Nucleus accumbens (tissue), 56 donors: Measurements from ENCODE around the gene GPANK1.

ENCODE experiments used
- DNase-seq, 56 donors: peaks; one replicate each; lab custom pipeline; 2025; lab: John Stamatoyannopoulos, UW

Gene GPANK1

DNA sequence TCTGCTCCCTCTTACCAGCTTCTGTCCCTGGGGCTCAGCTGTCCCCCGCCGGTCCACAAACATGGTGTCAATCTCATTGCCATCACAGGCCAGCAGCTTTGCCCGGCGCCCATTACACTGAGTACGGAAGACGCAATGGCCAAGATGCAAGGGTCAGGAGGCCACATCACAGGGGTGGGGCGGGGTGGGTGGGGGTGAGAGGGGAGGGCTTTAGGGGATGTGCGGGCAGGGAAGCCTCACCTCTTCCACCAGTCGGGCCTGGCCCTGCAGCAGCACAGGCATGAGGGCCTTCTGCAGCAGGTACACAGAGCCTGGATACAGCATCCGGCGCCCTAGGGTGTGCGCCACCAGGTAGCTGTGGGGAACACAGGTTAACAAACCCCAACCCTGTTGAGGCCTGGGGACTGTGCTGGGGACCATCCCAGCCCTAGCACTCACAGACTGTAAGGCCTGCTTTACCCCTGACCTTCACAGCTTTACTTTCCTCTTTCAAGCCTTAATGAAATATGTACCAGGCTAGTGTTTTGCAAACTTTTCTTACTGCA, 26.8 kb upstream of the GPANK1 start:
- no peak for DNase-seq

DNA sequence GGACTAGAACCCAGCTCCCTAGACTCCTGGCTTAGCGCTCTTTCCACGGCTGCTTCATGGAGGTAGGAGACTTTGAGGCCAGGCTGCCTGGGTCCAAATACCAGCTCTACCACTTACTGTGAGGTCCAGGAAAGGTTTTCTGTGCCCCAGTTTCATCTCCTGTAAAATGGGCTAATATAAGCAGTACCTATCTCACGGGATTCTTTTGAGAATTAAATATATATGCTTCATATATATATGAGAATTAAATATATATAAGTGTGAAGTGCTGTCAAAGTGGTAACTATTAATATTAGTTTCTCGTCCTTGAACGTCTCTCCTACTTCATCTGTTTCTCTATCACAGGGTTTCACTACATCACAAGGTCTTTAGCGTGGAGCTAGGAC, 26.3 kb upstream of the GPANK1 start:
- no peak for DNase-seq

DNA sequence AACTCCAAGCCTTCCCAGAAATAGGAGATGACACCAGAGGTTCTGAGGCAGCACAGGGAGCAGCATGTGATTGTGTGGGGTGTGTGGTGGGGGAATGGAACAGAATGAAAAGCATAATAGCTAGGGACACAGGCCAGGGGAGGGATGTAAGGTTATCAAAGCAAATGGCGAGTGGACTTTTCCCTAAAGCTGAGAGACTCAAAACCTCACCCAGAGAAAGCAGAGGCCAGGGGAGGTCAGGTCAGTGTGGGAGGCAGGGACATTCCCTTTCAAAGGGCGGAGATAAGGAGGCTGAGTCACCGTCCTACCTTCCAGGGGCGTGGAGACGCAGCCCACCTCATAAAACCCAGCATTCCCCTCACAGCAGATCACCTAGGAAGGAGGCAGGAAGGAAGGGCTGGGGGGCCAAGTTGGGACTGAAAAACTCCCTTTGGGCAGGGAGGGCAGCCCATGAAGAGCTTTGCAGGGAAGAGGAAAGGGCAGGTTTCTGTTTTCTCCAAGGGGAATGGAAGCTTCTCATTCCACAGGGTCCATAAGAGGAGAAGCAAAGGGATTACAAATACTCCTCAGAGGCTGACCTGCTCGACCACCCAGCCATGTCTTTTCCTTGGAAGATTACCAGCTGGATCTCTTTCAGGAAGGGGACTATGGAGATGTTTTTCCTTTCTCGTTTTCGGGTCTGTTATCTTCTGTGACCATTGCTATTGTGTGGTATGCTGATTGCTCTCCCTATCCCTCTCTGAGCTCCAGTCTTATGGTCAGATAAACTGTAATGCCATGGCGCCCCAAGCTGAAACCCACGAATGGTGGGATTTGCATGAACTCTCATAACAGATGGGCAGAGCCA, 25.7 kb upstream of the GPANK1 start:
- DNase-seq = peak in 13 of 56 donors; percentile 3 to 38 (median 15)

DNA sequence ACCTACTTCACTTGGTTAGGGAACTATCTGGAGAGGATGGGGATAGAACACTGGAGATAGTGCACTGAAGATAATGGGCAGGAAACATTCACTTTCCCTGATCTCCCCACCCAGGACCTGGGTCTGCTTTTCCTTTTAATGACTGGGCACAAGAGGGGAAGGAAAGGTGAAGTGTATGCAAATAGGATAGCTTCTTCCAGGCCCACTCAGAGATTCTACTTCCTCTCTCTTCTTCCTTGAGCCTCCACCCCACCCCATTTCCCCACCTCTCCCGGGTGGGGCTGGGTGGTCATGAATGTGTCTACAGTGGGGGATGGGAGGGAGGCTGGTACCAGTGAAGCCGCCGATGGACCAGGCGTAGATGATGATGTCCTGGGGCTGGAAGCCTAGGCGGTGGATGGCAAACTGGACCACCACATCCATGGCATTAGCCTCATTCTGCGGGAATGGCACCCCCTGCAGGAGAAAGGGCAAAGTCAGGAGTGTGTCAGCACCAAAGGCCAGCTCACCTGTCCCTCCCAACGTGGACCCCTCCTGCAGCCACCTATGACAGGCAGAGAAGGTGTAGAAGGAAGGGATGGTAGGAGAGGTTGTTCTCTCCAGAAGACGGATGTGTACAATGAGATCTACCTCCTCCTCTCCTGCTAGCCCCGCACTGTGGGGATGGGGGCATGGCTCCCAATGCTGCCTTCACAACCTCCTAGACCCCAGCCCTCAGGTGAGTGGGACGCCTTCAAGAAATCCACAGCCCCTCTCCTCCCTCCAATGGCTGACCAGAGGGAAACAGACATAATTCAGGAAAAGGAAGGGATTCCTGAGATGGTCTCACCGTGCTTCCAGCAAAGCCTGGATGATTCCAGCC, 24.7 kb upstream of the GPANK1 start:
- DNase-seq = peak in 1 of 56 donors; percentile 12

DNA sequence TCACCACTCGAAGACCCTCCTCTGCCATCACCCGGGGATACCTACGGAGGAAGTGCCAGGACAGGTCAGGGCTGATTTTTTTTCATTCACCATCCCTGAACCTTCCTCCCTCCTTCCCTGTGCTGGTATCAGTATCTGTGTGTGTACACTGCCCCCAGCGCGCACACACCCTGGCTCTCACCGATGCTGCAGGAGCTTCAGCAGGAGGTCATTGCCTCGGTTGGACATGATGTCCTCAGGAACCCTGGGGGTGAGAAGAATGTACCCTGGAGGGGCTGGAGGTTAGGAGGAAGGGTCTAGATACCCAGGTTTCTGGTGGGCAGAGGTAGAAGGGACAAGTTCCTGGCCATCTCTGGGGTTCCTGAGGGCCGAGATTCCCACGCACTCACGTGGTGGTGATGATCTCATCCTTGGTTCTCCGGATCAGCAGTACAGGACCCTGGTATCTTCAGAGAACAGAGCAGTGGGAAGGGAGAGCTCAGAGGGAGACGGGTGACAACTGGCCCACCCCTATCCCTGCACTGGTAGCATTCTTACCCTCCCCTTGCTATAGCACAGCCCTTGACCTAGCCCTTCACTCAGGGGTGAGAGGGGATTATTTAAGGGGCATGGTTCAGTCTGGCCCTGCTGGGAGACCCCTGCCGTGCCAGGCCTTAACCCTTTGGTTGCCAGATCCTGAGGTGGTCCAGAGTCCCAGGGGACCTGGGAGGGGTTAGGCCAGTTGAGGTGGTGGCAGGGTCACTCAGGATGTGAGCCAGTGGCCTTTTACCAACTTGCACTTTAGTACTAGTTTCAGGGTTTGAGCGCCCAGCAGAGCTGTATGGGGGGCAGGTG, 23.3 kb upstream of the GPANK1 start:
- no peak for DNase-seq

DNA sequence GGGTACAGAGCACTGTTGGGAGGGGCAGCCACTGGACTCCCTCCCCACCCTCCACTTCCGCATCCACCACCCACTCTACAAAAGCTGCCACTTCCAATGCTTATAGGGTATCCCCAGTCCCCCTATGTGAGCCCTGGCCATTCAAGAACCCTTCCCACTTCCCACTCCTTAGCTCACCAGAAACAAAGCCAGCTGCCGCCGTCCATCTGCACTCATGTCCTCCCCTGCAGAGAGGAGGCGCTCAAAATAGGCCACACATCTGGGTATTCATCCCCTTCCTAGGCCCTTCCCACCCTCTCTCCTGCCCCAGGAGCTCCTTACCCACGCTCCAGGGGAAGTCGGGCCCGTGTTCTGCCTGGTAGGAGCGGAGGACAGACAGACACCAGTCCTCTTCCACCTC, 22.5 kb upstream of the GPANK1 start:
- DNase-seq = no peak

DNA sequence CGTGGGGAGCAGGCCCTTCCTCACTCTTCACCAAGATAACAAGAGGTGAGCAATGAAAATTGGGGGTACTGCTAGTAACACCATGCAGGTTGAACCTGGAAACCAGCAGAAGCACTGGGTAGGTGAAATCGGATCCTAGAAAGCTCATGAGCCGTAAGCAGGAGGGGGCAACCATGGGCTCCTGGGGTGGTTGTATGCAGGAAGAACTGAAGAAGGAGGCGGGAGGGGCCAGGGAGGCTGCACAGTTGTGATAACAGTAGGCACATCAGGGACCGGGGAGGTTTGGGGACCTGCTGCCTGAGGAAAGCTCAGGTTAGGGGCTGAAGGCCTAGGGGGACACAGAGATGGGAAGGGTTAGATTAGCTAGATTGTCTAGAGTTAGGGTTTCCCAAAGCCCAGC, 21.7 kb upstream of the GPANK1 start:
- no peak for DNase-seq

DNA sequence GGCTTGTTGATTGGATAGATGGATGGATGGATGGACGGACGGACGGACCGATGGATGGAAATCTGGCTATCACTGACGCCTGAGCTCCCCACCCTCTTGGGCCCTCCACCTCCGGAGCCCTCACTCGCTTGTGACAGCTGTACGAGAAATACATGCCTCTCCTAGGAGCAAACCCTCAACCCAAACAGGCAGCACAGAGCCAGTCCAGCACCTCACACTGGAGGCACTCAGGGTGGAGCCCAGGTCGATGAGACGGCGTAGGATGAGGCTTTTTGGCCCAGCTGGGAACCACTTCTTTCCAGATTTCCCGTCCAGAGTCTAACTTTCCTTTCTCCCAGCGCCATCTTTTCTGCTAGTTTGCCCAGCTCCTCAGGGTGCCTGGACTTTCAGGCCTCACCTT, 18.8 kb upstream of the GPANK1 start:
- no peak for DNase-seq

DNA sequence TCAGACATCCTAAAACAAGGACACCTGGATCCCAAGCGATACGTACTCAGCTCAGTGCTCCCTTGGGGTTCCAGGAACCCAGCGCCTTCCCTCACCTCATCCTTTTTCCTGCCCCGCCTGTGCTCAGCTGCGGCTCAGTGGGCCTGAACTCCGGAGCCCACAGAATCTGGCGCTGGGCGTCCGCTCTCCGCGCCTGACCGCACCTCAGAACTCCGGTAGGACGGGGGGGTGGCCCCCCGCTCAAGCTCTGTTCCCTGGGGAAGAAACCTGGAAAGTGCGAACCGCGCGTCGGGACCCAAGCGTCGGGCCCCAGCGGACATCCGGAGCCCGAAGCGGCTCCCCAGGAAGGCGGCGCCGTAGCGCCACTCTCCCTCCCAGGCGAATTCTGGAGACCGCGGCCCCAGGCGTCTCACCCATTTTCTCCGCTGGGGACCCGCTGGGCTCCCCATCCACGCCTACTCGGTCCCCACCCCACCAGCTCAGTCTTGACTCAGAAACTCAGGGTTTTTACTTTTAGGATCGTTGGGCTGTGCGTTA, 16.4 kb upstream of the GPANK1 start:
- DNase-seq = peak in 10 of 56 donors; percentile 4 to 48 (median 18)

DNA sequence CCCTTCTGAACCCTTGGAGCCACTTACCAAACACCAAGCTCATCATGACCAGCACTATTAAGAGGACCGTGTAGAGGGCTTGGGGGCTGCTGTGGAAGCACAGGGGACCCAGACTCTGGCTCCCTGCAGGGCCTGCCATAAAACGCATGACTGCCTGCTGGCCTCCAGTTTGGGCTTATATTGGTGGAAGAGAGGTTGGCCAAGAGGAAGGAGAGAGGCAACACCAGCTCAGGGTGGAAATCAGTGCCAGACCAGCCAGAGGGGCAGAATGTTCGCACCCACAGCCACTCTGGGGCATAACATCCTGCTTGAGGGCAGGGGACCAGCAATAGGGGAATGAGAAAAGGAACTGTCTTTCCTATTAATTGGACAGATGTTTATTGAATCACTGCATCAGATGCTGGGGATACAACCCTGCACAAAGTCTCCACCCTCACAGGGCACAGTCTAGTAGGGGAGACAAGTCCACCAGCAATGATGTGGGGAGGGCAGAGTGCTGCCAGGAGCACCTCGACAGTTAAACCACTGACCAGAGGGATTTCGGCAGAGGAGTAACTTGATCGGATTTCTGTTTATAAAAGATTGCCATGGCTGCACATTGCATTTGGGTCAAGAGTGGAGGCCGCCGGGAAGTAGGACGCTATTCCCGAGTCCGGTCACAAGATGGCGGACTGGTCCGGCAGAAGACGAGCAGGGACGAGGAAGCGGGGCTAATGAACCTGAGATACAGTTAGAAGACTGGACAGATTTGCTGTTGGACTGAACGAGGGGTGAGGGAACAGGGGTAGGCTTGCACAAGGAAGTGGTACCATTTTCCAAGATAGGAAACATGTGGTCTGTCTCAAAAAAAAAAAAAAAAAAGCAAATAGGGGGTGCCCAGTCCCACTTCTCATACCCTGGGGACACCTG, 15.7 kb upstream of the GPANK1 start, which contains the start of gene LY6G5C:
Gene LY6G5C (minus strand): TSS at position 842 of the 909 bp plus-strand sequence. CDS start 694 bp downstream, at position 148.
- peak in 51 of 56 donors; percentile 6 to 84 (median 52) for DNase-seq

DNA sequence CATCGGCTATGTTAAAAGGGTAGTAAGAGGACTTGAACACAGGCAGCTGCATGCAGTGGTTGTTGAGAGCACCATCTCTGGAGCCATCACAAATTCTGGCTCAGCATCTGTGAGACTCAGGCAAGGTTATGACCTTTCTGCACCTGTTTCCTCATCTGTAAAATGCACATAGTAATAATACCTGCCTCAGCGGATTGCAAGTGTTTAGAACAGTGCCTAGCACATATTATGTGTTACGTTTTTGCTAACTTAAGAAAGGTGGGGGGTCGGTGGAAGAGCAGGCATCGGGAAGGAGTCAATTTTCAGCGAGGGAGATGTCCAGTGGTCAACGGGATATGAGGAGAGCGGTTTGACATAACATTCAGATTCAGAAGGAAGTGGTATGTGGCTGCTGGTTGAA, 13.2 kb upstream of the GPANK1 start:
- no peak for DNase-seq

DNA sequence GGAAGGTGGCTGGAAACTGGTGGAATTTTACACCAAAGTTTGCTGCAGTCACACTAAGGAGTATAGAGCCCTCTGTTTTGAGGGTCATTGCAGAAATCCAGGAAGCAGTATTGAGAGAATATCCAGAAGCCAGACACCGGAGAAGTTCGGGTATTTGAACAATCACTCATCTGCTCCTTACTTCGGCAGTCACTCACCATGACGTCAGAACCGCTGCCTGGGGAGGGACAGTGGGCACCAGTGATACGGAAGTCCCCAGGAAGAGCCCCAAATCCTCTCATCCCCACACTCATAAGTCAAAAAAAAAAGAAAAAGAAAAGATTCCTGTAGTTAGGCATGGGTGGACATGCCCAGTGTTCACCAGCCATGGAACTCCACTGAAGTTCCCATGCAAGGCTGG, 12.1 kb upstream of the GPANK1 start:
- DNase-seq = no peak

DNA sequence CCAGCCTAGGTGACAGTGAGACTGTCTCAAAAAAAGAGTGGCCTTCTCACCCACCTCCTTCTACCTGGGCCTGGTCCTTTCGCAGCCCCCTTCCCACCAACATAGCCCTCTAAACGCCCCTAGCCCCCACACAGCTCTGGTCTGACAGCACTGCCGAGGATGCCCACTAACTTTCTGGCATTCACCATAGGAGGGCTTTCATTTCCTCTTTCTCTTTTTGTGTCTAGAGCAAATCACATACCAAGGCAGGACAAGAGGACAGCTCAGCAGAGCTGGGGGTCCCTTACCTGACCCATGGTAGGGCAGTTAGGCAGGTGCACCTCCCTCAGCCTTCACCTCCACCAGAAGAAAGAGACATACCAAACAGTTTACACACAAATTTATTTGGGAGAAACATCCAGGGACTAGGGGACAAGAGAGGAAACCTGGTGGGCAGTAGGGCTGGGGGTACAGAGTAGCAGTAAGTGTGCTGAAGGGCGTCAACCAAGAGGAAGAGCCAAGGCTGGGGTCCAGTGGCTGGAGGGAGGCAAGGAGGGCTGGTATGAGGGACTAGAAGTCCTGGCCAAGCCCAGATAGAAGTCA, 11.6 kb upstream of the GPANK1 start:
- DNase-seq = no peak

DNA sequence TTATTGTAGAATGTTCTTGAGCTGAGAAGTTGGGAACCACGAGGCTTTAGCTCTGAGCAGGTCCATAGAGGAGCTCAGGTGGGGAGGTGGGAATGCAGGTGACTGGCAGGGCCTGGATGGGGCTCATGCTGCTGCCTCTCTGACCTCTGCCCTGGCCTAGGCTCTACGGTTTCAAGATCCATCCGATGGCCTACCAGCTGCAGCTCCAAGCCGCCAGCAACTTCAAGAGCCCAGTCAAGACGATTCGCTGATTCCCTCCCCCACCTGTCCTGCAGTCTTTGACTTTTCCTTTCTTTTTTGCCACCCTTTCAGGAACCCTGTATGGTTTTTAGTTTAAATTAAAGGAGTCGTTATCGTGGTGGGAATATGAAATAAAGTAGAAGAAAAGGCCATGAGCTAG, 4.9 kb upstream of the GPANK1 start, which contains the start of gene LY6G5B:
Gene LY6G5B (plus strand): TSS at position 301 of the 400 bp plus-strand sequence. CDS start 975 bp downstream, outside the sequence.
- no peak for DNase-seq

DNA sequence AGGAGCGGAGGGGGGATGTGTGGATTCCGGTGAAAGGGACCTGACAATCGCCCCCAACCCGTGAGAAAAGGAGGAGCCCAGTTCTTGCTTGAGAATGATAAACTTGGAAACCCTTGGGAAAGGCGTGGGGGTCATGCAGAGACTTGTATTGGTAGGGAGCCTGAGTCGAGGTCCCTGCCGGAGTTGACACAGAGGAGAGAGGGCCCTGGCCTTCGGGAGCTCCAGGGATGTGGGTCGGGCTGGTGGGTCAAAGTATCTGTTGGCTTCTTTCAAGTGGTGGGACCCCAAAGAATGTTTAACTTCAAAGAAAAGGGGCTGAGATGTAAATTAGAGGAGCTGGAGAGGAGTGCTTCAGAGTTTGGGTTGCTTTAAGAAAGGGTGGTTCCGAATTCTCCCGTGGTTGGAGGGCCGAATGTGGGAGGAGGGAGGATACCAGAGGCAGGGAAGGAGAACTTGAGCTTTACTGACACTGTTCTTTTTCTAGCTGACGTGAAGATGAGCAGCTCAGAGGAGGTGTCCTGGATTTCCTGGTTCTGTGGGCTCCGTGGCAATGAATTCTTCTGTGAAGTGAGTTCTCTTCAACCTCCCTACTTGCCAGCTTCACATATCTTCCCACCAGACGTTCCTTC, 1.7 kb upstream of the GPANK1 start:
- no peak for DNase-seq

DNA sequence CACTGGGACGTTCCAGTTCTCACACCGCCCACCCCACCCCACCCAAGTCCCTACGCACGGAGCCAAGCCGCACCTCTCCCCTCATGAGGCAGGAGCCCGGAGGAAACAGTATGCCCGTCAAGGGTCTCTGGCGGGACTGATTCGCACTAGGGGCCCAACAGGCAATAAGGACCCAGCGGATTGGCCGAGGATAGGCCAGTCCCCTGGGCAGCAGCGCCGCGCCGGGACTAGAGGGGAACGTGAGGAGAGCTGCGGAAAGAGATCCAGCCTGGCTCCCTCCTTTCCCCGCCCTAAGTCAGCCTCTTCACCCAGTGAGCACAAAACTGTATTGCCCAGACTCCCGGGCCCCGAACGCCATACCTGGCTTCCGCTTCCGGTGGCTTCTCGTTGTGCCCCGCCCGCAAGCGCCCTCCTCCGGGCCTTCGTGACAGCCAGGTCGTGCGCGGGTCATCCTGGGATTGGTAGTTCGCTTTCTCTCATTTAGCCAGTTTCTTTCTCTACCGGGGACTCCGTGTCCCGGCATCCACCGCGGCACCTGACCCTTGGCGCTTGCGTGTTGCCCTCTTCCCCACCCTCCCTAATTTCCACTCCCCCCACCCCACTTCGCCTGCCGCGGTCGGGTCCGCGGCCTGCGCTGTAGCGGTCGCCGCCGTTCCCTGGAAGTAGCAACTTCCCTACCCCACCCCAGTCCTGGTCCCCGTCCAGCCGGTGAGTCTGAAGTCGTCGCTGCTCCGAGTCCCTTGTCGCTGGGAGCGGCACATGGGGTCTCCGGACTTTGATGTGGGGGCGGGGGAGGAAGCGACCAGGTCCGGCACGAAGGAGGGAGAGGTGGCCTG, 922 bp upstream of the GPANK1 start, which contains the start of gene CSNK2B:
Gene CSNK2B (plus strand): TSS at position 580 of the 836 bp plus-strand sequence. CDS start 752 bp downstream, outside the sequence.
- DNase-seq = peak; percentile 88 to 100 (median 98)
